HG03095 (cell line): ENCODE results near the gene PCDHGA2.
"Not testable (repeated sequence)": the region's sequence is repeated elsewhere in the genome, so short reads cannot be mapped to it uniquely, and the experiment has no call there.

ENCODE experiments used
- ATAC-seq: cut with Tn5 transposase; IDR thresholded peaks from one replicate; pipeline ENCODE4 v1.9.1; 2021; ENCODE audit warnings: moderate library complexity; ENCODE audit not compliant: unreplicated experiment

PCDHGA2 gene

GRCh38 chr5:141346017-141346416 is 7.5 kb downstream of the PCDHGA2 start:
- not testable (repeated sequence) for ATAC-seq

- ATAC-seq, result peak; percentile 89
These were observed 11.5 kb downstream of the PCDHGA2 start, which contains the start of gene PCDHGB1 for GRCh38 chr5:141349917-141350619. TSS of gene PCDHGB1 (plus strand) at chr5:141350099. CDS start at chr5:141350261, 162 bp downstream.

- ATAC-seq, result no peak
These were observed 13.0 kb downstream of the PCDHGA2 start for GRCh38 chr5:141351591-141351990.

- ATAC-seq, result no peak
These were observed 16.4 kb downstream of the PCDHGA2 start, which contains the start of gene PCDHGA4 for GRCh38 chr5:141354900-141355469. TSS of gene PCDHGA4 (plus strand) at chr5:141355021. CDS start at chr5:141355108, 87 bp downstream.

- ATAC-seq, result no peak
These were observed 17.1 kb downstream of the PCDHGA2 start for GRCh38 chr5:141355641-141356040.

GRCh38 chr5:141356133-141356532 is 17.6 kb downstream of the PCDHGA2 start:
- ATAC-seq, result no peak

- ATAC-seq, result no peak
These were observed 18.4 kb downstream of the PCDHGA2 start for GRCh38 chr5:141356950-141357349.

GRCh38 chr5:141359790-141360426 is 21.3 kb downstream of the PCDHGA2 start, which contains the start of gene PCDHGB2:
TSS of gene PCDHGB2 (plus strand) at chr5:141359994. CDS start at chr5:141360136, 142 bp downstream.
- no peak for ATAC-seq

- ATAC-seq, result no peak
These were observed 22.1 kb downstream of the PCDHGA2 start for GRCh38 chr5:141360685-141361084.

GRCh38 chr5:141362719-141363118 is 24.2 kb downstream of the PCDHGA2 start:
- ATAC-seq, result no peak

GRCh38 chr5:141363952-141364660 is 25.5 kb downstream of the PCDHGA2 start, which contains the start of gene PCDHGA5:
TSS of gene PCDHGA5 (plus strand) at chr5:141364162. CDS start at chr5:141364331, 169 bp downstream.
- ATAC-seq, result no peak

GRCh38 chr5:141366016-141366896 is 27.7 kb downstream of the PCDHGA2 start:
- ATAC-seq, result no peak

GRCh38 chr5:141369994-141370848 is 31.7 kb downstream of the PCDHGA2 start, which contains the start of gene PCDHGB3:
TSS of gene PCDHGB3 (plus strand) at chr5:141370242. CDS start at chr5:141370395, 153 bp downstream.
- ATAC-seq, result peak; percentile 99

- no peak for ATAC-seq
These were observed 33.3 kb downstream of the PCDHGA2 start for GRCh38 chr5:141371572-141372475.

GRCh38 chr5:141373673-141374317 is 35.2 kb downstream of the PCDHGA2 start, which contains the start of gene PCDHGA6:
TSS of gene PCDHGA6 (plus strand) at chr5:141373891. CDS start at chr5:141374084, 193 bp downstream.
- no peak for ATAC-seq

- ATAC-seq, result no peak
These were observed 36.1 kb downstream of the PCDHGA2 start for GRCh38 chr5:141374627-141375026.

GRCh38 chr5:141375444-141376155 is 37.0 kb downstream of the PCDHGA2 start:
- not testable (repeated sequence) for ATAC-seq
